Measurements from ENCODE around the gene CELF5.

DNA sequence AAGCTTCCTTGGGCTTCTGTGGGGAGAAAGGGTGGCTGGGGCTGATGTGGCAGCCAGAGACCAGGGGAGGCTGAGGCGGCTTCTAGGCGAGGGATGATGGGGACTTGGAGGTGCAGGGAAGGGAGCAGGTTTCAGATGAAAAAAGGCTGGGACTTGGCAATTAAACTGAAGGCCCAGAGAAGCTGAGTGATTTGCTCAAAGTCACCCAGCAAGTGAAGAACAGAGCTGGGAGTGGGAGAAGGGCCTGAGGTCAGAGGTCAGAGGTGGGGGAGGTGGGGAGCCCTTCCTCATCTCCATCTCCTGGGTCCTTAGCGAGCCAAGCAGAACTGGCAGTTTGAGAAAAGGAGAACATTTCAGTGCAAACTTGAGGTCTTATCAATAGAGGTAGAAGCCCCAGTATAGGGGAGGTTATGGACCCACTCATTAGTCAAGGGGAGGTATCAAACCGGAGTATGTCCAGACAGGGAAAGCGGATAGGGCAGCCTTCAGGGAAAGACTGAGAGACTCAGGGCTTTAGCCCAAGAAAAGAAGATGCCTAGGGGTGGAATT lies 92.3 kb downstream of the CELF5 start:
- TF ChIP-seq, protein P1, sequence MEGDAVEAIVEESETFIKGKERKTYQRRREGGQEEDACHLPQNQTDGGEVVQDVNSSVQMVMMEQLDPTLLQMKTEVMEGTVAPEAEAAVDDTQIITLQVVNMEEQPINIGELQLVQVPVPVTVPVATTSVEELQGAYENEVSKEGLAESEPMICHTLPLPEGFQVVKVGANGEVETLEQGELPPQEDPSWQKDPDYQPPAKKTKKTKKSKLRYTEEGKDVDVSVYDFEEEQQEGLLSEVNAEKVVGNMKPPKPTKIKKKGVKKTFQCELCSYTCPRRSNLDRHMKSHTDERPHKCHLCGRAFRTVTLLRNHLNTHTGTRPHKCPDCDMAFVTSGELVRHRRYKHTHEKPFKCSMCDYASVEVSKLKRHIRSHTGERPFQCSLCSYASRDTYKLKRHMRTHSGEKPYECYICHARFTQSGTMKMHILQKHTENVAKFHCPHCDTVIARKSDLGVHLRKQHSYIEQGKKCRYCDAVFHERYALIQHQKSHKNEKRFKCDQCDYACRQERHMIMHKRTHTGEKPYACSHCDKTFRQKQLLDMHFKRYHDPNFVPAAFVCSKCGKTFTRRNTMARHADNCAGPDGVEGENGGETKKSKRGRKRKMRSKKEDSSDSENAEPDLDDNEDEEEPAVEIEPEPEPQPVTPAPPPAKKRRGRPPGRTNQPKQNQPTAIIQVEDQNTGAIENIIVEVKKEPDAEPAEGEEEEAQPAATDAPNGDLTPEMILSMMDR (IDR thresholded peaks at IDR 0.05), result no peak
- TF ChIP-seq ZNF219 (CRISPR knock-in tag; IDR thresholded peaks at IDR 0.05; ENCODE audit: borderline replicate concordance), result no peak
- TF ChIP-seq TP53 (CRISPR knock-in tag; IDR thresholded peaks at IDR 0.05), result no peak
- no peak for TF ChIP-seq CREB1 (CRISPR knock-in tag; IDR thresholded peaks at IDR 0.05)
- no peak for TF ChIP-seq NR3C1 (CRISPR knock-in tag; conservative IDR thresholded peaks at IDR 0.05; ENCODE audit: low read depth)
- TF ChIP-seq, protein P2, sequence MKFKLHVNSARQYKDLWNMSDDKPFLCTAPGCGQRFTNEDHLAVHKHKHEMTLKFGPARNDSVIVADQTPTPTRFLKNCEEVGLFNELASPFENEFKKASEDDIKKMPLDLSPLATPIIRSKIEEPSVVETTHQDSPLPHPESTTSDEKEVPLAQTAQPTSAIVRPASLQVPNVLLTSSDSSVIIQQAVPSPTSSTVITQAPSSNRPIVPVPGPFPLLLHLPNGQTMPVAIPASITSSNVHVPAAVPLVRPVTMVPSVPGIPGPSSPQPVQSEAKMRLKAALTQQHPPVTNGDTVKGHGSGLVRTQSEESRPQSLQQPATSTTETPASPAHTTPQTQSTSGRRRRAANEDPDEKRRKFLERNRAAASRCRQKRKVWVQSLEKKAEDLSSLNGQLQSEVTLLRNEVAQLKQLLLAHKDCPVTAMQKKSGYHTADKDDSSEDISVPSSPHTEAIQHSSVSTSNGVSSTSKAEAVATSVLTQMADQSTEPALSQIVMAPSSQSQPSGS (CRISPR knock-in tag; IDR thresholded peaks at IDR 0.05; ENCODE audit: borderline replicate concordance, low read depth), result no peak
- TF ChIP-seq, protein P3, sequence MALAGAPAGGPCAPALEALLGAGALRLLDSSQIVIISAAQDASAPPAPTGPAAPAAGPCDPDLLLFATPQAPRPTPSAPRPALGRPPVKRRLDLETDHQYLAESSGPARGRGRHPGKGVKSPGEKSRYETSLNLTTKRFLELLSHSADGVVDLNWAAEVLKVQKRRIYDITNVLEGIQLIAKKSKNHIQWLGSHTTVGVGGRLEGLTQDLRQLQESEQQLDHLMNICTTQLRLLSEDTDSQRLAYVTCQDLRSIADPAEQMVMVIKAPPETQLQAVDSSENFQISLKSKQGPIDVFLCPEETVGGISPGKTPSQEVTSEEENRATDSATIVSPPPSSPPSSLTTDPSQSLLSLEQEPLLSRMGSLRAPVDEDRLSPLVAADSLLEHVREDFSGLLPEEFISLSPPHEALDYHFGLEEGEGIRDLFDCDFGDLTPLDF (CRISPR knock-in tag; IDR thresholded peaks at IDR 0.05), result no peak
- TF ChIP-seq, protein P4, sequence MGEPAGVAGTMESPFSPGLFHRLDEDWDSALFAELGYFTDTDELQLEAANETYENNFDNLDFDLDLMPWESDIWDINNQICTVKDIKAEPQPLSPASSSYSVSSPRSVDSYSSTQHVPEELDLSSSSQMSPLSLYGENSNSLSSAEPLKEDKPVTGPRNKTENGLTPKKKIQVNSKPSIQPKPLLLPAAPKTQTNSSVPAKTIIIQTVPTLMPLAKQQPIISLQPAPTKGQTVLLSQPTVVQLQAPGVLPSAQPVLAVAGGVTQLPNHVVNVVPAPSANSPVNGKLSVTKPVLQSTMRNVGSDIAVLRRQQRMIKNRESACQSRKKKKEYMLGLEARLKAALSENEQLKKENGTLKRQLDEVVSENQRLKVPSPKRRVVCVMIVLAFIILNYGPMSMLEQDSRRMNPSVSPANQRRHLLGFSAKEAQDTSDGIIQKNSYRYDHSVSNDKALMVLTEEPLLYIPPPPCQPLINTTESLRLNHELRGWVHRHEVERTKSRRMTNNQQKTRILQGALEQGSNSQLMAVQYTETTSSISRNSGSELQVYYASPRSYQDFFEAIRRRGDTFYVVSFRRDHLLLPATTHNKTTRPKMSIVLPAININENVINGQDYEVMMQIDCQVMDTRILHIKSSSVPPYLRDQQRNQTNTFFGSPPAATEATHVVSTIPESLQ (CRISPR knock-in tag; IDR thresholded peaks at IDR 0.05), result no peak
- TF ChIP-seq, protein P5, sequence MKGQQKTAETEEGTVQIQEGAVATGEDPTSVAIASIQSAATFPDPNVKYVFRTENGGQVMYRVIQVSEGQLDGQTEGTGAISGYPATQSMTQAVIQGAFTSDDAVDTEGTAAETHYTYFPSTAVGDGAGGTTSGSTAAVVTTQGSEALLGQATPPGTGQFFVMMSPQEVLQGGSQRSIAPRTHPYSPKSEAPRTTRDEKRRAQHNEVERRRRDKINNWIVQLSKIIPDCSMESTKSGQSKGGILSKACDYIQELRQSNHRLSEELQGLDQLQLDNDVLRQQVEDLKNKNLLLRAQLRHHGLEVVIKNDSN (CRISPR knock-in tag; IDR thresholded peaks at IDR 0.05), result no peak
- no peak for TF ChIP-seq ZNF121 (CRISPR knock-in tag; IDR thresholded peaks at IDR 0.05)
- TF ChIP-seq GABPB1 (CRISPR knock-in tag; IDR thresholded peaks at IDR 0.05), result no peak
